ENCODE results near the gene PIWIL1. TPM values are rescaled to one million over a fixed set of nuclear protein-coding genes. Genes with fewer than 3 reads are reported as not detected.

The PIWIL1 gene
- total RNA-seq, 2 experiments from 2014 or later, result not detected

DNA sequence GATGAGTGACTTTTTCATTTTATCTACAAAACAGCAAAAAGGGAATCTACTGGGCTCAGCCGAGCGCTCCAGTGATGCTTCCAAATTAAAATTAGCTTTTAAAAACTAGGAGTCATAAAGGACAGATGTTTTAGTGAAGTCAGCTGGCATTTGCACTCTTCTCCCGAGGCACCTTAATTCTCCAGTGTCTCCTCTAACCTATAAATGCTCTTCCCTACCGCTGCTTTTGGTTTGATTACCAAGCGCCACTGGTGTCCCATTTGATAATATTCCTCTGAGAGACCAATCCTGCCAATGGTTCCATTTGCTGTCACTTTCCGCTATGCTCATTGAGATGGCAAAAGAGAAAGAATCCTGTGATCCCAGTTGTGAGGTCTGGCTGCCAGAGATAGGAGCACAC lies 29.3 kb upstream of the PIWIL1 start:
- Mint-ChIP-seq H3K27ac (no peak overlapping the region), H3K9me3 (ENCODE audit: low read depth) (no peaks in the 10 kb centered on the region), H3K4me3 (no peak overlapping the region), H3K27me3 (peaks cover 3% of the 10 kb centered on the region), H3K4me1 (no peaks in the 10 kb centered on the region), H3K36me3 (ENCODE audit: low read depth) (no peaks in the 10 kb centered on the region)
- intact Hi-C loops (cut with DNase I, micrococcal nuclease), result no loop called here
- CTCF ChIA-PET, result no interaction called here
- POLR2A ChIA-PET, result no interaction called here
- ATAC-seq (no peak), DNase-seq (no peak)

- H3K27me3 Mint-ChIP-seq, result peaks cover 2% of the 10 kb centered on the region
- no peak for DNase-seq
- intact Hi-C loops (cut with DNase I, micrococcal nuclease), result no loop called here
- H3K4me3 Mint-ChIP-seq, result no peak overlapping the region
- no peaks in the 10 kb centered on the region for H3K36me3 Mint-ChIP-seq (ENCODE audit: low read depth)
- H3K9me3 Mint-ChIP-seq (ENCODE audit: low read depth), result peaks cover 3% of the 10 kb centered on the region
- CTCF ChIA-PET, result interaction anchor here (0.7 to 1.2 kb wide), 4 partner anchors 9 to 35 kb away, joined by 3 to 6 read pairs (median 3); no protein-coding TSS in a partner anchor
- no peak for ATAC-seq
- POLR2A ChIA-PET, result interaction anchor here (0.6 kb wide), 1 partner anchor 12 kb away, joined by 4 read pairs; no protein-coding TSS in a partner anchor
- H3K4me1 Mint-ChIP-seq, result peaks cover 7% of the 10 kb centered on the region
- H3K27ac Mint-ChIP-seq, result no peak overlapping the region
Measured at GRCh38 chr12:130316251-130316650, 21.4 kb upstream of the PIWIL1 start.

DNA sequence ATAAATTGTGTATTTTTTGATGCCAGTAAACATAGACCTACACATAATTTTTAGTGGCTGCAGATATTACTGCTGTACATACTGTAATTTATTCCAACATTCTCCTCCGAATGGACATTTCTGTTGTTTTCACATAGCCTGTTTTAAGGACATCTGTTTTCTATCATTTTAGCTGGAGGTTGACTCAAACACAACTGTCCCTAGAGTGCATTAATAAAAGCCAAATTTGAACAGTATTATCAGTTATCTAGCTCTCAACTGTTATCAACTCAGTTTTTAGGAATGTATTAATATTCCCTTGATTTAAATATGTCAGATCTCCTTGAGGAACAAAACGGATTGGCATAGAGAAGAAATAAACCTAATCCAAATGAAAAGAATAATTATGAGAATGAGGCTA lies 17.2 kb upstream of the PIWIL1 start:
- Mint-ChIP-seq H3K27me3 (peaks cover 2% of the 10 kb centered on the region), H3K9me3 (ENCODE audit: low read depth) (no peaks in the 10 kb centered on the region), H3K4me1 (peaks cover 7% of the 10 kb centered on the region), H3K27ac (no peak overlapping the region), H3K36me3 (ENCODE audit: low read depth) (no peaks in the 10 kb centered on the region), H3K4me3 (no peak overlapping the region)
- DNase-seq (no peak), ATAC-seq (no peak)
- intact Hi-C loops (cut with DNase I, micrococcal nuclease), result no loop called here
- ChIA-PET POLR2A (no interaction called here), CTCF (interaction anchor here (0.6 kb wide), 1 partner anchor 27 kb away, joined by 3 read pairs; no protein-coding TSS in a partner anchor)

GRCh38 chr12:130322263-130322662 lies 15.4 kb upstream of the PIWIL1 start:
- H3K4me3 Mint-ChIP-seq, result no peak overlapping the region
- no peak overlapping the region for H3K27ac Mint-ChIP-seq
- CTCF ChIA-PET, result no interaction called here

GRCh38 chr12:130330685-130331084 lies 7.0 kb upstream of the PIWIL1 start:
- Mint-ChIP-seq H3K27me3 (peaks cover 15% of the 10 kb centered on the region), H3K4me1 (no peaks in the 10 kb centered on the region), H3K27ac (no peak overlapping the region), H3K9me3 (ENCODE audit: low read depth) (no peaks in the 10 kb centered on the region), H3K36me3 (ENCODE audit: low read depth) (no peaks in the 10 kb centered on the region), H3K4me3 (no peak overlapping the region)
- intact Hi-C loops (cut with DNase I, micrococcal nuclease), result no loop called here
- DNase-seq (no peak), ATAC-seq (no peak)
- ChIA-PET POLR2A (no interaction called here), CTCF (interaction anchor here (0.6 to 1.3 kb wide), 2 partner anchors 9 to 91 kb away, joined by 3 to 4 read pairs; no protein-coding TSS in a partner anchor)

More at GRCh38 chr12:130322263-130322662, 15.4 kb upstream of the PIWIL1 start:
- H3K27me3 Mint-ChIP-seq, result peaks cover 4% of the 10 kb centered on the region
- POLR2A ChIA-PET, result no interaction called here
- no peaks in the 10 kb centered on the region for H3K9me3 Mint-ChIP-seq (ENCODE audit: low read depth)
- ATAC-seq, result no peak
- H3K4me1 Mint-ChIP-seq, result peaks cover 3% of the 10 kb centered on the region
- intact Hi-C loops (cut with DNase I, micrococcal nuclease), result no loop called here
- DNase-seq, result no peak
- H3K36me3 Mint-ChIP-seq (ENCODE audit: low read depth), result no peaks in the 10 kb centered on the region

GRCh38 chr12:130331146-130331545 lies 6.5 kb upstream of the PIWIL1 start:
- Mint-ChIP-seq H3K36me3 (ENCODE audit: low read depth) (no peaks in the 10 kb centered on the region), H3K27me3 (peaks cover 15% of the 10 kb centered on the region), H3K4me3 (no peak overlapping the region), H3K4me1 (no peaks in the 10 kb centered on the region), H3K27ac (no peak overlapping the region), H3K9me3 (ENCODE audit: low read depth) (no peaks in the 10 kb centered on the region)
- intact Hi-C loops (cut with DNase I, micrococcal nuclease), result no loop called here
- no peak for DNase-seq
- ChIA-PET CTCF (interaction anchor here (1.3 kb wide), 1 partner anchor 10 kb away, joined by 4 read pairs; no protein-coding TSS in a partner anchor), POLR2A (no interaction called here)
- no peak for ATAC-seq

DNA sequence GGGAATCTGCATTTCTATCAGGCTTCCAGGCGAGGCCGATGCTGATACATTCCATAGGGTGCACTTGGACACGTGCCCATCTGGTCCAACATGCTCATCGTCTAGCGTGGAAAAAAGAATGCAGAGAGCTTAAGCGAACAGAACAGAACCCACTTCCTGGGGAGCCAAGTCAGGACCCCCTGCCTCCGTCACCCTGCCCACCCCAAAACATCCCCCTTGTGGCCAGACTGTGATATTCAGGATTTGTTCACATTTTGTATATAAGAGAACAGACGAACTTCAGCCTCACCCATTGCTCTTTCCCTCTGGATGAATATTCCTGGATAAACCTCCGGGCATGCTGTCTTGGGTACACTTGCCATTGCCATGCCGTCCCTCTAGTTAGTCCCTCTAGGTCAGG lies 4.3 kb upstream of the PIWIL1 start:
- CTCF ChIA-PET, result interaction anchor here (1.6 kb wide), 1 partner anchor 291 kb away, joined by 5 read pairs; no protein-coding TSS in a partner anchor
- H3K27ac Mint-ChIP-seq, result no peak overlapping the region
- peaks cover 14% of the 10 kb centered on the region for H3K27me3 Mint-ChIP-seq
- H3K4me3 Mint-ChIP-seq, result no peak overlapping the region
- intact Hi-C loops (cut with DNase I, micrococcal nuclease), result no loop called here
- DNase-seq (no peak), ATAC-seq (no peak)
- POLR2A ChIA-PET, result no interaction called here
- H3K9me3 Mint-ChIP-seq (ENCODE audit: low read depth), result no peaks in the 10 kb centered on the region
- H3K36me3 Mint-ChIP-seq (ENCODE audit: low read depth), result no peaks in the 10 kb centered on the region
- H3K4me1 Mint-ChIP-seq, result no peaks in the 10 kb centered on the region

GRCh38 chr12:130334399-130334798 lies 3.3 kb upstream of the PIWIL1 start:
- H3K27ac Mint-ChIP-seq, result no peak overlapping the region
- H3K4me3 Mint-ChIP-seq, result no peak overlapping the region
- H3K36me3 Mint-ChIP-seq (ENCODE audit: low read depth), result no peaks in the 10 kb centered on the region
- H3K9me3 Mint-ChIP-seq (ENCODE audit: low read depth), result no peaks in the 10 kb centered on the region
- H3K27me3 Mint-ChIP-seq, result peaks cover 16% of the 10 kb centered on the region
- CTCF ChIA-PET, result interaction anchor here (0.7 to 0.8 kb wide), 3 partner anchors 10 to 310 kb away, joined by 3 read pairs; no protein-coding TSS in a partner anchor
- no peaks in the 10 kb centered on the region for H3K4me1 Mint-ChIP-seq
- ATAC-seq (no peak), DNase-seq (no peak)
- POLR2A ChIA-PET, result no interaction called here
- intact Hi-C loops (cut with DNase I, micrococcal nuclease), result no loop called here

DNA sequence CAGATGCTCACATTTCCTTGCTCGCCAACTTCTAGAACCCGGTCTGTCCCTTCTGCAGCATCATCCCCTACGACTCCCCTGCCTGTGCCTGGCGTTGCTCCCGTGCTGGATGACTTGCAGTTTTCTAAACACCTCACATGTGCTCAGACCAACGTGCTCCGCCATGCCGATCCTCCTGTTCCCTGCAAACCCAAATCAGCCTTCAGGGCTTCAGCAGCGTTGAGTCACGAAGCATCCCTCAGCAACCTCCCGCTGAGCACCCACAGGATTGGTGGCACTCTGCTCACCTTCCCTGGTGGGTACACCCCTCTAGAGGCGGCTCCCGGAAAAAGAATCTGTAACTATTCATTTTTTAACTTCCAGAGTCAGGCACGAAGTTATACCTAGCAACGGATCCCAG lies 2.8 kb upstream of the PIWIL1 start:
- peaks cover 20% of the 10 kb centered on the region for H3K27me3 Mint-ChIP-seq
- ChIA-PET CTCF (interaction anchor here (0.6 to 2.4 kb wide), 9 partner anchors 8 to 293 kb away, joined by 3 to 14 read pairs (median 3); no protein-coding TSS in a partner anchor), POLR2A (no interaction called here)
- no peaks in the 10 kb centered on the region for H3K36me3 Mint-ChIP-seq (ENCODE audit: low read depth)
- no peak overlapping the region for H3K4me3 Mint-ChIP-seq
- H3K9me3 Mint-ChIP-seq (ENCODE audit: low read depth), result no peaks in the 10 kb centered on the region
- no peak overlapping the region for H3K27ac Mint-ChIP-seq
- DNase-seq, result no peak
- ATAC-seq, result peak; percentile 16
- no peaks in the 10 kb centered on the region for H3K4me1 Mint-ChIP-seq
- intact Hi-C loops (cut with DNase I, micrococcal nuclease), result loop anchor here (1.0 kb wide), 3 partner anchors 54 to 293 kb away; no protein-coding TSS in a partner anchor

DNA sequence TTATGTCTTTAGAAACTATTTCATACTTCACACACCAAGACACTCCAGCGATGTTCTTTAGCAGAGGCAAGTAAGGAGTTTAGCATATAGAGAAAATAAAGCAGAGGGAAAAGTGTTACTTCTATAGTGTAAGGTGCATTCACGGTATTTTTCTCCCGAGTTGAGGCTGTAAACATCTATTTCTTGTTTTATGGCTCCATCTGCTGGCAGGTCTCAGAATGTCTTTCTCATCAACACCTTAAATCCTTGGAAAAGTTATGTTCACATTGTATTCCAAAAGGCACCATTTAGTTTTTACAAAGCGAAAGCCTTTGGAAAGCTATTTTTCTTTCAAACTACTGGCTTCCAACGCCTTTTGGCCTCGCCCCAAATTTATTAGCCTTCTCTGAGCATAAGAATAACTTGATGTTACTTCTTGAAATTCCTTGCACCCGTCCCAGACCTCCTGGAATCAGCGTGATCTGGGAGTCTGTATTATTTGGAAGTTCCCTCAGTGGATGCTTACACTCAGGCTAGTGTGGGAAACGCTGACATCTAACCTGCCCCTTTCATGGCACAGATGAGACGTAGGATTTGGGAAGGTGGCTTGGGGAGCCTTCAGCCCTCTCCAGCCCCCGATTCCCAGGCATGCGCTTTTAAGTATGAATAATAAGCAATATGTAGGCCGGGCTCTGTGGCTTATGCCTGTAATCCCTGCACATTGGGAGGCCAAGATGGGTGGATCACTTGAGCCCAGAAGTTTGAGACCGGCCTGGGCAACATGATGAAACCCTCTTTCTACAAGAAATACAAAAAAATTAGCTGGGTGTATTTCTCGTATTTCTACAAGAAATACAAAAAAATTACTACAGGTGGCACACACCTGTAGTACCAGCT lies 1.9 kb upstream of the PIWIL1 start:
- peak; percentile 47 for DNase-seq
- Mint-ChIP-seq H3K4me1 (no peaks in the 10 kb centered on the region), H3K36me3 (ENCODE audit: low read depth) (no peaks in the 10 kb centered on the region), H3K27me3 (peaks cover 23% of the 10 kb centered on the region), H3K27ac (no peak overlapping the region), H3K4me3 (no peak overlapping the region), H3K9me3 (ENCODE audit: low read depth) (no peaks in the 10 kb centered on the region)
- ChIA-PET POLR2A (no interaction called here), CTCF (interaction anchor here (0.6 to 2.4 kb wide), 15 partner anchors 8 to 310 kb away, joined by 3 to 14 read pairs (median 3); no protein-coding TSS in a partner anchor)
- intact Hi-C loops (cut with DNase I, micrococcal nuclease), result loop anchor here (1.0 kb wide), 3 partner anchors 54 to 293 kb away; no protein-coding TSS in a partner anchor
- ATAC-seq, result peak; percentile 30

DNA sequence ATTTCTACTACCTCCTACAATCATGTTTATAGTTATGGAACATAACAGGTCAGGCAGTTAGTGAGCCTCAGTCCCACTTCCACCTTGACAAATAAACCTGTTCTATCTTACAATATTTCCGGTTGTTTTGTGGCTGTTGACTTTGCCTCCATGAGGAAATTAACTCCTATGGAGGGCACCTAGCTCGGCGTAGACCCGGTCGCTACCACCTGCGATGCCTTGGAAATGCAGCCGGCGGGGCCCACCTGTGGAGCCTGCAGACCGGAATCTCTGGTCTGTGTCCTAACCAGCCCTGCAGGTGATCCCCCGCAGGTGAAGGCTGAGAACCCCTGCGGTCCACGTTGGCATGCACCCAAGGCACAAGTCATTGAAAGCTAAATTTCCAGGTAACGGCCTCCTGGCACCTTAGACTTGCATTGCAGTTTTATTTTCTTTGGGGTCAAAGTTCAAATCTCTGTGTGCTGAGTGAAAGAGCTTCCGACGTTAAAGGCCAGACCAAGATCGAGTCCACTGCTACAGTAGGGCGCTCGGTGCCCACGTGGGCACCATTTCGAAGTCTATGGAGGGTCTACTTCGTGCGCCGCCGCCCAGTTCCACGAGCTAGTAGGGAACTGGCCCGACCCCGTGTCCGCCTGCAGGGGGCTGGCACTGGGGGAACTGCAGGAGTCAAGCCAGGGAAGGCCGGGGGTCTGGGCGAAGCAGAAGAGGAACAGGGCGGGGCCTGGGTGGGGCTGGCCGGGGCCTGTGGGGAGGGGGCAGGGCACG lies 782 bp upstream of the PIWIL1 start:
- no peaks in the 10 kb centered on the region for H3K36me3 Mint-ChIP-seq (ENCODE audit: low read depth)
- POLR2A ChIA-PET, result no interaction called here
- no peak overlapping the region for H3K4me3 Mint-ChIP-seq
- DNase-seq, result no peak
- intact Hi-C loops (cut with DNase I, micrococcal nuclease), result no loop called here
- ATAC-seq, result no peak
- H3K27me3 Mint-ChIP-seq, result peaks cover 27% of the 10 kb centered on the region
- no peaks in the 10 kb centered on the region for H3K9me3 Mint-ChIP-seq (ENCODE audit: low read depth)
- H3K27ac Mint-ChIP-seq, result no peak overlapping the region
- CTCF ChIA-PET, result interaction anchor here (0.6 to 2.4 kb wide), 9 partner anchors 25 to 311 kb away, joined by 3 to 14 read pairs (median 3); no protein-coding TSS in a partner anchor
- no peaks in the 10 kb centered on the region for H3K4me1 Mint-ChIP-seq

All from activated CD4-positive, alpha-beta T cell treated with anti-CD3 and anti-CD28 coated beads for 36 hours (primary cell).